Endothelial cell of umbilical vein (primary cell): ENCODE results near the gene COPE.

Source experiments
- CTCF ChIP-seq, 2 donors: IDR thresholded peaks; 1 replicate in 1 of 2; 2 replicates in 1 of 2; pipeline ENCODE4 v1.5.1; 2011; ENCODE audit warnings: low read length in 2 of 2, mild to moderate bottlenecking in 2 of 2, moderate library complexity in 2 of 2, control low read depth in 1 of 2, inconsistent platforms in 1 of 2, low read depth in 1 of 2; ENCODE audit not compliant: insufficient read depth in 1 of 2; ENCODE audit errors: extremely low read depth in 1 of 2
- EZH2 ChIP-seq: IDR thresholded peaks from 2 replicates; pipeline ENCODE4 v1.6.1; 2012; ENCODE audit warnings: borderline replicate concordance, low read depth, mild to moderate bottlenecking, moderate library complexity, low read length, inconsistent platforms; ENCODE audit not compliant: severe bottlenecking
- FOS ChIP-seq: IDR thresholded peaks from 2 replicates; pipeline ENCODE4 v1.6.1; 2011; ENCODE audit warnings: mild to moderate bottlenecking, low read length, moderate library complexity, borderline replicate concordance; ENCODE audit not compliant: insufficient read depth
- POLR2A ChIP-seq: IDR thresholded peaks from 2 replicates; pipeline ENCODE4 v1.6.1; 2012; ENCODE audit warnings: low read depth, mild to moderate bottlenecking, control low read depth, low read length
- POLR2AphosphoS5 ChIP-seq: IDR thresholded peaks from 2 replicates; pipeline ENCODE4 v1.6.1; 2012; ENCODE audit warnings: low read depth, mild to moderate bottlenecking, control low read depth, low read length, moderate library complexity; ENCODE audit not compliant: insufficient read depth
- TF ChIP-seq, protein P1 (sequence below): IDR thresholded peaks from 2 replicates; pipeline ENCODE4 v1.6.1; 2011; ENCODE audit not compliant: insufficient read depth, insufficient read length

GRCh38 chr19:18851673-18852325 is 67.4 kb downstream of the COPE start:
- TF ChIP-seq POLR2A (no peak), CTCF (IDR thresholded peaks at IDR 0.05; ENCODE audit: extremely low read depth in 1 of 2, insufficient read depth in 1 of 2, low read depth in 1 of 2, low read length in 2 of 2) (no peak), EZH2 (no peak), POLR2AphosphoS5 (no peak), FOS (no peak)
- TF ChIP-seq, protein P1, sequence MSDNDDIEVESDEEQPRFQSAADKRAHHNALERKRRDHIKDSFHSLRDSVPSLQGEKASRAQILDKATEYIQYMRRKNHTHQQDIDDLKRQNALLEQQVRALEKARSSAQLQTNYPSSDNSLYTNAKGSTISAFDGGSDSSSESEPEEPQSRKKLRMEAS = no peak
